Measurements from ENCODE around the gene RBM3.

Gene RBM3

GRCh38 chrX:48626401-48627298 is 52.4 kb downstream of the RBM3 start:
- DNase-seq, result no peak
